GM18526 (cell line): ENCODE measurements around the gene UBE2E3.

Experiments used
- POLR2A ChIP-seq: IDR thresholded peaks from 3 replicates; pipeline ENCODE4 v1.6.1; 2011; ENCODE audit not compliant: insufficient read length; ENCODE audit errors: extremely low read depth

Gene UBE2E3

GRCh38 chr2:180966378-180966777 is 14.0 kb upstream of the UBE2E3 start:
- no peak for TF ChIP-seq POLR2A

- TF ChIP-seq POLR2A = no peak
Measured at GRCh38 chr2:180969124-180969523, 11.3 kb upstream of the UBE2E3 start.

GRCh38 chr2:180970016-180970415 is 10.4 kb upstream of the UBE2E3 start:
- TF ChIP-seq POLR2A = no peak

DNA sequence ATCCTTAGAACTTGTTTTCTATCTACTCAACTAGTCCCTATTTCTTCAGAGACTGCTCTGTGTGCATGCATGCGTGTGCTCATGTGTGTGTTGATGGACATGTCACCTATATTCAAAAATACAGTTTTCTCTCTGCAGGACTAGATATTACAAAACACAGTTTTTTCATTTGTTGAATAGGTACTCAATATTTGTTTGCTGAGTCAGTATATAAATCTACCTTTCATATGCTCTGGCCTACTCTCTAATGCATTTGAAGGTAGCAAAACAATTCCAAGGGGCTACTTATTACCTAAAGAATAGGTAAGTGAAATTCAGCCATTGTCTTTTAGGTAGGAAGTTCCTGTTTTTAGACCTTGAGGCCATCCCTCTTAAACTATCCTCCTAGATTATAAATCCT is 8.6 kb upstream of the UBE2E3 start:
- no peak for TF ChIP-seq POLR2A

DNA sequence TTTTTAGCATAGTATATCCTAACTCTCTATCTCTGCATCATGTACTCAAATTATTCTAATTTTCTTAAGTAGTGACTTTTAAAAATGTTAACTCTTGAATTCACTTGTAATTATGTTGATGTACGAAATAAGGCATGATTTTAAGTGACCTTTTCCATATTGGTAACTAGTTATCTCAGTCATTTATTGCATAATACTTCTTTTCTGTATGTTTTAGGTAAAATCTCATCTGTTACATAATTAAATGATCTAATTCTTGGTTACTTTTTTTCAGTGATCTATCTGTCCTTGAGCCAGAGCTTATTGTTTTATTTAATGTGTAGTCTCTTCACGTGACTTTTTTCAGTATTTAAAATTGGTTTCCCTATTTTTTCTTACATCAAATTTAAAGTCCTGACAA is 4.8 kb upstream of the UBE2E3 start:
- no peak for TF ChIP-seq POLR2A

DNA sequence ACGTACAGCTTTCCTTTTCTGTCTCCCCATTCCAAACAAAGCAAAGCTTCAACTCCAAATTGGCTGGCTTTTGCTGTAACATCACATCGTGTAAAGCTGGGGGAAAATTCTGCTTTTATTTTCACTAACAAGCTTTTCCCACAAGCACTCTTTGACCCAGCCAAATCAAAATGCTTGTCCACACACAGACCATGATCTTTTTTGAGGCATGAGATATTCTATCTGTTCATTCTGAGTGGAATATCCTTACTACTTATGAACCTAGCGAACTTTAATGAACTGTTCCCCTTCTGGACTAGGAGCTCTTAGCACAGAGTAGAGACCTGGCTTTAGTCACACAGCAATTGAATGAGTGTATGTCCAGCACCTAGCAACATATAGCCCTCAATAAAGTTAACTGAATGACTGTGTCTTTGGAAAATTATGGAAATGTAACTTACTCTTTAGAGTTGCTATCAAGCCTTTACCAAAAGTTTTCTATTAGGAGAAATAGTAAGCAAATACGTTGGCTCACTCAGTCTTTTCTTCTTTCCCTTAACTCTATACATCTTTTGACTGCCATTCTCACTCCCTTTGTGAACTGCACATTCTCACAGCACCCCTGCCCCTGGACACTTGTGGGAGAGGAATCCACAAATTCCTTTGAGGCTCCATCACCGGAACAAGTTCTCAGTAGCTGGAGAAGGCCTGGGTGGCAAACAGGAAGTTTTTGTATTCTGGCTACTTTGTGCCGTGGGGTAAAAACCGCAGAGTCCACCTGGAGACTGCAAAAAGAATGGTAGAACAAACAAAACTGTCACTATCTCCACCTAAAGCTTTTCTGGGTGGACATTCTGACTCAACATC is 1.3 kb upstream of the UBE2E3 start:
- no peak for TF ChIP-seq POLR2A

DNA sequence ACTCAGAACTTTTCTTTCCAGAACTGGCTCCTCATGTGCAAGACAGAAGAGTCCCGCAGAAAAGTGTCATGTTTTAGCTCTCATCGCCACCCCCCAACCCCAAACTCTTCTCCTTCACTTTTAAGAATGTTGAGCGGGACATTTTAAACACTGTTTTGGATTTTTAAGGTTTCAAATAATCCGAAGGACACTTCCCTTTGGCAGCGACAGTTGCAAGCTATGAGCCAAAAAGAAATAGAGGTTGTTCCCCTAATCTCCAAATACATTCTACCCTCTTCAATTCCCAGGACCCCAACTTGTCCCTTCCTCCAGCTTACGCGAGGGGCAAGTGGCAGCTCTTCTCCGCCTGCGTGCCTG is 678 bp upstream of the UBE2E3 start:
- no peak for TF ChIP-seq POLR2A

- TF ChIP-seq POLR2A = no peak
Measured at GRCh38 chr2:180980943-180981911, 822 bp downstream of the UBE2E3 start.

DNA sequence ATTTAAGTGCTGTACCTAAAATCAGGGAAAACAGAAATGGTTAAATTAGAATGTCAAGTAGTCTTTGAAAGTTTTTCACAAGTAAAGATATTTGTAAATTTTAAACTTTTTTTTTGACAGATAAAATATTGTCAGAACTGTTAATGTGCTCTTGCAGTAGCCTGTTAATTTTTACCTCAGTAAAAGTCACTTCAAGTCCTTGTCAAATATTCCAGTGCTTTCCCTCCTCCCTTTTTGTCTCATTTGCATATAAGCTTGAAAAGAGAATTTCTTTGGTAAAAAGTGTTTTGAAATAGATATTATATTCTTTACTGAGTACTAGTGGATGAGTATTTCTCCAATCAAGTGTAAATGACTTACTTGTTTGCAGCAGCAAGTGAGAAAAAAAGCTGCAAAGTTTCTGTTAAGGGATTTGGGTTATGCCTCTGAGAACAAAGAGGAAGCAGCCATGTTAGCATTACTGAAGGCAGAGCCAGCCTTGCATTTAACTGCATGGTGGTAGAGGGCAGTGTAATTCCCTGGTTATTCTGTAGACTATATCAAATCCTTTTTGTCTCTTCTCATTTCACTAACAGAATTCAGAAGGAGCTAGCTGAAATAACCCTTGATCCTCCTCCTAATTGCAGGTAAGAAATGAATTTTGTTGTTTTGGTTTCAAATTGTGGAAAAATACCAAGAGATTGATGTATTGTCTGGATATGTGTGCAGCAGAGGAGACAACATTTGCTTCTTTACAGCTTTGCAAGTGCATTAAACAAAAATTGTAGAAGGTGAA is 3.2 kb downstream of the UBE2E3 start:
- TF ChIP-seq POLR2A = no peak

DNA sequence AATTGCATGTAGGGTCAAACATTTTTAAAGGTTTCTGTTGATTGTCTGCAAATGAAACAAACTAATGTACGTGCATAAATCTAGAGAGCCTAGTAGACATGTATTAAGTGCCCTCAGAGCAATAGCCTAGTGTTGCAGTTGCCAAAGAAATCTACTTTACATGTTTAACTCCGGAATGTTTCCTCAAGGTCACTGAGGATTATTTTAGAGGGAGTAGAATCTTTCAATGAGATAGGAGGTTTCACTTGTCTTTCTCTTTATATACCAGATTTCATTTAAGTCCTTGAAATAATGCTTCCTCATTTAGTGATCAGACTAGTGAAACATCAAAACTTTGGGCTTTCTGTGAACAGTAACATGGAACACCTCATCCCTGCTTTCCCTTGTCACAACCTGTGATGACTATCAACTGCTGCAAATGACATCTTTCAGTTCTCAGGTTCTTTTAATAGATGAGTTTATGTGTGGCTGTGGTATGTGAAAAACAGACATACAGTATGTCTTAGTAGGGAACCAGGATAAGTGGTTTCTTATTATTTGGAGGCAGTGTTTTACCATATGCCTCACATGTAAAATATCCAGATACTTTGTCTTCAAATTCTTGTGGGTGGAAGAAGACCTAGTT is 5.5 kb downstream of the UBE2E3 start:
- TF ChIP-seq POLR2A = no peak

- TF ChIP-seq POLR2A = no peak
Measured at GRCh38 chr2:180987146-180987545, 6.7 kb downstream of the UBE2E3 start.

DNA sequence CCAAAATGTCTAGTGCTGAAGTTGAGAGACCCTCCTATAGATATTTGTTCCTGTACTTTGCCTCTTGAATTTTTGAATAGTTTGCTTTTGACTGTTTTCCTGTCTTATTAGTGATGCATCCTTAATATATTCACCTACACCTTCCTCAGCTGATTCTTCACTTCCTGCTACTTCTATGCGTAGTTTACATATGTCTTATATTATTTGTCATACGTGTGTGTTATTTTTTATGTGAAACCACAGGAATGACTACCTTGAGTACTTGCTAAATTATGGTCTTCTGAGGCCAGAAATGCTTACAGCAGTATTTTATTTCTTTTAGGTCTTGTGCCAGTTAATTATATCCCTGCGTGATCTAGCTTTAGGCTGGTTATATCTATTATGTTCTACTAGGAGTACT is 9.9 kb downstream of the UBE2E3 start:
- no peak for TF ChIP-seq POLR2A

DNA sequence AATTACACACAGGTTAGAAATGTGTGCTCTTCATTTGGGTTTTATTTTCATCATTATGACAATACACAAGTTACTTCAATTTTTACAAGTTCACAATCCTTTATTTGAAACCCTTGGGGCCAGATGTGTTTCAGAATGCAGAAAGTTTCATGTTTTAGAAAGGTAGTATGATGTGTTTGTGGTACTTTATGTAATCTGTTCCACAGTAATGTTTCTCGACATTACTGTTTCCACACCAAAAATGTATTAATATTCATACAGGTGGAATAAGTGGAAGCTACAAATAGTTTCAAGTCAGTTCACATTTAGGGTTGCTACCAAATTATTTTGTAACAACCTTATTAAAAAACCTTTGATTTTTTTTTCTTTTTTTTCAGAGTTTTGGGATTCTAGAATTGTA is 10.4 kb downstream of the UBE2E3 start:
- TF ChIP-seq POLR2A = no peak

- TF ChIP-seq POLR2A = no peak
Measured at GRCh38 chr2:180991361-180991760, 11.0 kb downstream of the UBE2E3 start.

GRCh38 chr2:180991820-180992219 is 11.4 kb downstream of the UBE2E3 start:
- no peak for TF ChIP-seq POLR2A
